Immature natural killer cell (primary cell): Measurements from ENCODE around the gene LINGO4. TPM values are rescaled to one million over a fixed set of nuclear protein-coding genes. Genes with fewer than 3 reads are reported as not detected.

Experiments used
- DNase-seq, 3 donors: peaks; one replicate each; pipeline ENCODE4 v3.0.0; 2022; ENCODE audit warnings: mixed read lengths in 1 of 3
- H3K27ac Mint-ChIP-seq, 6 donors: one replicate each; pipeline ENCODE4 v1.8.0; 2020; ENCODE audit warnings: mixed read lengths in 6 of 6, mild to moderate bottlenecking in 5 of 6, inconsistent platforms in 4 of 6, moderate library complexity in 3 of 6
- H3K27me3 Mint-ChIP-seq, 3 donors: one replicate each; pipeline ENCODE4 v1.8.0; 2020 to 2021; ENCODE audit warnings: low read depth in 3 of 3, mild to moderate bottlenecking in 3 of 3, mixed read lengths in 3 of 3, moderate library complexity in 3 of 3, inconsistent platforms in 1 of 3
- H3K36me3 Mint-ChIP-seq, 3 donors: one replicate each; pipeline ENCODE4 v1.8.0; 2020; ENCODE audit warnings: mixed read lengths in 3 of 3, inconsistent platforms in 2 of 3, mild to moderate bottlenecking in 2 of 3
- H3K4me1 Mint-ChIP-seq, 2 donors: one replicate each; pipeline ENCODE4 v1.8.0; 2020; ENCODE audit warnings: inconsistent platforms in 2 of 2, mild to moderate bottlenecking in 2 of 2, mixed read lengths in 2 of 2, moderate library complexity in 1 of 2
- H3K4me3 Mint-ChIP-seq, 5 donors: one replicate each; pipeline ENCODE4 v1.8.0; 2020; ENCODE audit warnings: mild to moderate bottlenecking in 5 of 5, mixed read lengths in 5 of 5, inconsistent platforms in 3 of 5, moderate library complexity in 3 of 5
- H3K9me3 Mint-ChIP-seq, 6 donors: one replicate each; pipeline ENCODE4 v1.8.0; 2020; ENCODE audit warnings: mild to moderate bottlenecking in 6 of 6, mixed read lengths in 6 of 6, inconsistent platforms in 4 of 6, moderate library complexity in 3 of 6
- polyA plus RNA-seq, 3 donors: library from polyadenylated mRNA; unstranded; fragments of 300-500 nt; fragmentation: Illumina TruSeq; gene quantifications; one replicate each; pipeline ENCODE4 v1.2.3, GENCODE V29; 2021

LINGO4 gene
- polyA plus RNA-seq, 3 donors from 2014 or later = 1.3 TPM; not detected in 2

DNA sequence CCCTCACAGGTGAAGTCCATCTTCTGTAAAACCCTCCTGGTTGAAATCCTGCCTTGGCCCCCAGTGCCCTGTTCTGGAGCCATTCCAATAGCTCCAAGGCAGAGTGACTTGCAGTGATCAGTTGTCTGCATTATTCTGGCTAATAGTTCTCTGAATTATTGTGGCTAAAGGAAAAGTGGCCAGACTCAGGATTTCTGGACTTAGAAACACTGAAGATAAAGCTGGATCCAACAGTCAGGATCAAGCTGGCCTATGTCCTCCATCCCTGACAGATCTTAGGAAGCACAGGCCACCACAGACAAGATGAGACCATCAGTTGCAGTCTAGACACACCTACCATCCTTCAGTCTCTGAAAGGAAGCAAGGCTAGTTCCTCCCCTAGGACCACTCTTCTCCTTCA lies 35.2 kb upstream of the LINGO4 start:
- Mint-ChIP-seq H3K4me1 (peaks cover 34 to 39% of the 10 kb centered on the region in 2 donors), H3K36me3 (peaks cover 0 to 6% (median 4%) of the 10 kb centered on the region in 3 donors), H3K9me3 (no peaks in the 10 kb centered on the region), H3K27ac (peak overlapping the region in 3 of 6 donors; percentile 9 to 80 (median 60)), H3K4me3 (peak overlapping the region; percentile 38 to 85 (median 77)), H3K27me3 (peaks cover 3 to 16% (median 6%) of the 10 kb centered on the region in 3 donors)
- no peak for DNase-seq

DNA sequence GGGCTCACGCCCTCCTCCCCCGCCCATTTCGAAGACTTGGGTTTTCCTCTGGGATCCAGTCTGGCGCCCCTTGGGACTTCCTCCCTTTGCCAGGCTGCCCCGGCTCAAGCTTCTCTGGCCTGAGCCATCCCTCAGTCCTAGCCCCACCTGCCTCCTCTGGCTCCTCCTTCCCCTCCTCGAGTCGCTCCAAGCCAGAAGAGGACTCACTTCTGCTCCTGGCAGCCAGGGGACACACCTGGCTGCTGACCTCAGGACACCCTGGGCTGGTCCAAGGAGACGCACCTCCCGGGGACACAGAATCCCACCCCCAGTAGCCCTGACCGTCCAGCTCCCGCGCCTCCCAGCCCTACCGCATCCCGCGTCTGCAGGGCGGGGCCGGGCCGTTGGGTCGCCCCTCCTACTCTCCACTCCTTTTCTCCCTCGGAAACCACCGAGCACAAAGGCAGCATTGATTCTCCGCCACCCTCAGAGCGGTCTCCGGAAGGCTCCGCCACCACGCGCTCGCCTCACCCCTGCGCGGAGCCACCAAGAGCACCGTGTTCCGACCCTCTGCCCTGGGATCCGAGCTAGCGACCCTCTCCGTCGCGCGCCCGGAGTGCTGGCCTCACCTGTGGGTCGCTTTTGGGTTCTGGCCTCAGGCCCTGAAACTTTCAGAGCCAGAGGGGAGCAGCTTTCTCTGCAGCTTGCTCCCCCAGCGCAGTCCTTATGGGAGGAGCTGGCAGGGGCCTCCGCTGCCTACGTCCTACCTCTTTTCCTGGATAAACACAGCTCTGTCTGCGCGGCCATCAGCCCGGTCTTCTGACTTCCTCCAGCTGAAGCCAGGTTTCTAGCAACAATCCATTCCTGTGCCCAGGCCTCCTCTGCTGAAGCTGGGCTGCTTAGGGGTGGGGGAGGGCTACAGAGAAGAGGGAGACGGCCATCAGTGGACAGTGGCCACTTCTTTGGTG lies 34.5 kb upstream of the LINGO4 start, which contains the start of gene C2CD4D:
C2CD4D (minus strand) TSS at position 364 of the 947 bp plus-strand sequence. CDS start 831 bp downstream, outside the sequence.
- peaks cover 34 to 39% of the 10 kb centered on the region in 2 donors for H3K4me1 Mint-ChIP-seq
- peak within 1 kb of the TSS; percentile 16 to 84 (median 73) for H3K27ac Mint-ChIP-seq
- H3K9me3 Mint-ChIP-seq = no peaks in the 10 kb centered on the region
- H3K27me3 Mint-ChIP-seq = peaks cover 3 to 16% (median 6%) of the 10 kb centered on the region in 3 donors
- peaks cover 0 to 1% (median 1%) of the 10 kb centered on the region in 3 donors for H3K36me3 Mint-ChIP-seq
- DNase-seq = peak; percentile 51 to 61 (median 55)
- peak within 1 kb of the TSS; percentile 75 to 85 (median 79) for H3K4me3 Mint-ChIP-seq

DNA sequence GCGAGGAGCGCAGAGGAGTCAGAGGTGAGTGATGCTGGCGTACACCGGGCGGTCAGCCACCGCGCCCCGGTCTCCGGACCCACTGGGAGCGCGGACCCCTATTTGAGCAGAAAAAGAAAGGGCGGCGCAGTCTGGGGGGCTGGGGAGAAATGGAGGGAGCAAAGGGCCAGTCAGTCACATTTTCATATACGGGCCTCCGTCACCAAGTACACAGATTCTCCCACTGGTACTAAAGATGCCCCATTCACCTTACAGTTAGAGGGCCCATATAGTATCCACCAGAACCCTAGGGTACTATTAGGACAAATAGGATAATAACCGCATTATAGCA lies 33.8 kb upstream of the LINGO4 start:
- Mint-ChIP-seq H3K4me3 (peak overlapping the region; percentile 75 to 85 (median 79)), H3K27me3 (peaks cover 3 to 16% (median 6%) of the 10 kb centered on the region in 3 donors), H3K4me1 (peaks cover 34 to 39% of the 10 kb centered on the region in 2 donors), H3K9me3 (no peaks in the 10 kb centered on the region), H3K36me3 (no peaks in the 10 kb centered on the region), H3K27ac (peak overlapping the region in 3 of 6 donors; percentile 10 to 30 (median 21))
- DNase-seq = no peak

GRCh38 chr1:151838222-151839081 lies 33.2 kb upstream of the LINGO4 start:
- Mint-ChIP-seq H3K4me1 (peaks cover 37 to 39% of the 10 kb centered on the region in 2 donors), H3K27ac (peak overlapping the region in 2 of 6 donors; percentile 10 to 30), H3K36me3 (no peaks in the 10 kb centered on the region), H3K27me3 (peaks cover 3 to 16% (median 6%) of the 10 kb centered on the region in 3 donors), H3K9me3 (no peaks in the 10 kb centered on the region), H3K4me3 (peak overlapping the region; percentile 75 to 85 (median 81))
- peak; percentile 41 to 57 (median 55) for DNase-seq

GRCh38 chr1:151837884-151838221 lies 32.6 kb upstream of the LINGO4 start:
- Mint-ChIP-seq H3K27ac (peak overlapping the region; percentile 34 to 94 (median 86)), H3K4me3 (peak overlapping the region; percentile 81 to 89 (median 84)), H3K4me1 (peaks cover 37 to 39% of the 10 kb centered on the region in 2 donors), H3K9me3 (no peaks in the 10 kb centered on the region), H3K27me3 (peaks cover 3 to 15% (median 6%) of the 10 kb centered on the region in 3 donors), H3K36me3 (no peaks in the 10 kb centered on the region)
- peak in 2 of 3 donors; percentile 33 to 35 for DNase-seq

- peak in 1 of 3 donors; percentile 38 for DNase-seq
- Mint-ChIP-seq H3K27ac (peak overlapping the region; percentile 34 to 94 (median 86)), H3K27me3 (peaks cover 3 to 15% (median 6%) of the 10 kb centered on the region in 3 donors), H3K4me3 (peak overlapping the region; percentile 81 to 89 (median 84)), H3K36me3 (no peaks in the 10 kb centered on the region), H3K9me3 (no peaks in the 10 kb centered on the region), H3K4me1 (peaks cover 37 to 39% of the 10 kb centered on the region in 2 donors)
These were observed 32.0 kb upstream of the LINGO4 start for GRCh38 chr1:151837197-151837596.

DNA sequence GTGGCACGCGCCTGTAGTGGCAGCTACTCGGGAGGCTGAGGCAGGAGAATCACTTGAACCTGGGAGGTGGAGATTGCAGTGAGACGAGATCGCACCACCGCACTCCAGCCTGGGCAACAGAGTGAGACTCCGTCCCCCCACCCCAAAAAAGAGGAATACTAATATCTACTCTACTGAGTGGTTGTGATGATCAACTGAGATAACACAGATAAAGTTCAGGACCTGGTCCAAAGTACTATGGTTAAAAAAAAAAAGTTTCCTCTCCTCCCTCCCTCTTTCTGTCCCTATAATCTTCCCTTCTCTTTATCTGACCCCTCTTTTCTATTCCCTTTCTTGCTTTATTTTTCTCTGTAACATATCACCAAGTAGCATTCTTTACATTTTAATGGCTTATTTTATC lies 30.4 kb upstream of the LINGO4 start:
- no peak for DNase-seq
- no peaks in the 10 kb centered on the region for H3K36me3 Mint-ChIP-seq

DNA sequence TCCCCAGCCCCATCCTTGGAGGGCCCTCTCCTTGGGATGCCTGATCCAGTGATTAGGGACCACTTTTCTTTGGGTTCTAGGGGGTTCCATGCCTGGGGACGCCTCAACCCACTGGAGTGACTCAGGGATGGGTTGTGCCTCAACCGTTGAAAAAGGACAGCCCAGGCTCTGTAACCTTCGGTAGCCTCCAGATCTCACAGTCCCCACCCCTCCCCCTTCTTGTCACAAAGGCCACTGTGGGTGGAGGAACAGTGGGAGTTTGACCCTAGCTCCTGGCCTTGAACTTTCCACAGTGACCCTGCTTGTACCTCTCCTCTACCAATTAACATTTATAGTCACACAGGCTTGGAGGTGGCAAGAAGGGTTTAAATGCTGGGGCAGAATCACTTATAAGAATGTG lies 29.0 kb upstream of the LINGO4 start:
- no peak for DNase-seq
- H3K9me3 Mint-ChIP-seq = no peaks in the 10 kb centered on the region
- H3K4me1 Mint-ChIP-seq = peaks cover 41 to 44% of the 10 kb centered on the region in 2 donors
- H3K27me3 Mint-ChIP-seq = peaks cover 3 to 15% (median 3%) of the 10 kb centered on the region in 3 donors
- no peak overlapping the region for H3K4me3 Mint-ChIP-seq
- no peak overlapping the region for H3K27ac Mint-ChIP-seq
- H3K36me3 Mint-ChIP-seq = no peaks in the 10 kb centered on the region

More for the DNA sequence above, 30.4 kb upstream of the LINGO4 start:
- Mint-ChIP-seq H3K9me3 (no peaks in the 10 kb centered on the region), H3K27me3 (peaks cover 3 to 13% (median 6%) of the 10 kb centered on the region in 3 donors), H3K4me3 (no peak overlapping the region), H3K27ac (no peak overlapping the region), H3K4me1 (peaks cover 41% of the 10 kb centered on the region in 2 donors)

DNA sequence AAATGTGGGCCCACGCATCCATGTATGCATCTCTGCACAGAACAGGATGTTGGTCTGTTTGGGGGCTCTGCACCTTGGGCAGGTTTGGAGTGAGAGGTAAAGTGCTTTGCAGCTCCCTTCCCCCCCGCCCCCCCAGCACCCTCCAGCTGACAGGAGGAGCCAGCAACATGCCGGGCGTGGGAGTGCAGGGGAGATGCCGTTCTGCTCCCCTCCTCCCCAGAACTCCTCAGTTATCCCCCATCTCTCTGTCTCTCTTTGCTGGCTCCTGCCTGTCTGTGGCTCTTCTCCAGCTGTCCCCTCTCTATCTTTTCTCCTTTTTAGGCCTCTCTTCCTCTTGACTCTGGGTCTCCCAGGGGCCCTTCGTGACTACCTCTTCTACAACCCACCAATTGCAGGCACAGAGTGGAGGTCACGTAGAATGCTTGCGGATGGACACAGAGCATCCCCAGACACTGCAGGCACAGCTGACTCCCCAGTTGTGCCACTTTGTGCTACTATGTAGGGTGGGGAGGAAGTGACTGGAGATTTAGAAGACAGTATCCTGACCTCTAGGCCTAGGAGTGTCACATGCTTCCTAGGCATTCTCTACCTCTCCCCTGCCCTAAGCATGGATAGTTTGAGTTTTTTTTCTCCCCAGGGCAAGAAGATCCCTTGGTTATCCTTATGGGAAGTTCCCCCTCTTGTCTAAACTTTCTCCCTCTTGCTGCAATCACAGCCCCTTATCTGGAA lies 28.1 kb upstream of the LINGO4 start:
- peak overlapping the region in 1 of 6 donors; percentile 31 for H3K27ac Mint-ChIP-seq
- peaks cover 46 to 47% of the 10 kb centered on the region in 2 donors for H3K4me1 Mint-ChIP-seq

DNA sequence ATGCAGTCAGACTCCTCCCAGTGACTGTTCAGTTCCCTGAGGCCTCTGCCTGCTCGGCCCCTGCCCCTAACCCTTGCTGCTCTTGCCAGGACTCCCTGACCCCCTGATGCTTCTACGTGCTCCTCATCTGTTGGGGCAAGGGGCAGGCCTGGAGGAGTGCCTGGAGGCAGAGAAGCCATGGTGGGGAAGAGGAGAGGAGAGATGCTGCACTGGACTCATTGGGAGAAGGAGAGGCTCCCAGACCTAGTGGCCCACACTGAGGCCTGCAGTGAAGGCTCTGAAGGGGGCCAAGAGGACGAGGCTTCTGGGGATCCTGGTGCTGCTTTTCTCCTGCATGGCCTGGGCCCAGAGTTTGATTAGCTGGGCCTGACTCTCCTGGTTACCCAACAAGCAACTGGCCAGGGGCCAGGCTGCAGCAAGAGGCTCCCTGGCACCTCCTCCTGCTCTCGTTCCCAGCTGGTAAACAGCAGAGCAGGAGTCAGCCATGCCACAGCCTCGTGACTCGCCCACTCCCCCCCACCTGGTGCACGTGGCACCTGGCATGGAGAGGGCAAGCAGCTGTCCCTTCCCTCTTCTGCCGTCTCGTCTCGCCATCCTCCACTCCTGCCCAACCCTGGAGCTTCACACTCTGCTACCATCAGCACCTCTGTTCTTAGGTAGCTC lies 27.2 kb upstream of the LINGO4 start:
- no peak overlapping the region for H3K27ac Mint-ChIP-seq
- no peak for DNase-seq
- no peaks in the 10 kb centered on the region for H3K36me3 Mint-ChIP-seq
- peaks cover 0 to 2% (median 0%) of the 10 kb centered on the region in 6 donors for H3K9me3 Mint-ChIP-seq
- peaks cover 3 to 14% (median 3%) of the 10 kb centered on the region in 3 donors for H3K27me3 Mint-ChIP-seq
- peaks cover 48 to 50% of the 10 kb centered on the region in 2 donors for H3K4me1 Mint-ChIP-seq
- no peak overlapping the region for H3K4me3 Mint-ChIP-seq

More for the DNA sequence above, 28.1 kb upstream of the LINGO4 start:
- H3K4me3 Mint-ChIP-seq = no peak overlapping the region
- H3K27me3 Mint-ChIP-seq = peaks cover 3 to 13% (median 3%) of the 10 kb centered on the region in 3 donors
- DNase-seq = no peak
- H3K36me3 Mint-ChIP-seq = no peaks in the 10 kb centered on the region
- peaks cover 0 to 2% (median 0%) of the 10 kb centered on the region in 6 donors for H3K9me3 Mint-ChIP-seq

GRCh38 chr1:151831605-151832004 lies 26.4 kb upstream of the LINGO4 start, which contains the start of gene RORC:
TSS of gene RORC (minus strand) at chr1:151831802. CDS start at chr1:151831764, 38 bp downstream.
- H3K27ac Mint-ChIP-seq = no peak within 1 kb of the TSS
- no peak for DNase-seq
- peaks cover 40 to 42% of the 10 kb centered on the region in 2 donors for H3K4me1 Mint-ChIP-seq
- H3K36me3 Mint-ChIP-seq = no peaks in the 10 kb centered on the region
- H3K4me3 Mint-ChIP-seq = no peak within 1 kb of the TSS
- H3K27me3 Mint-ChIP-seq = peaks cover 2 to 13% (median 3%) of the 10 kb centered on the region in 3 donors
- H3K9me3 Mint-ChIP-seq = peaks cover 0 to 2% (median 0%) of the 10 kb centered on the region in 6 donors

GRCh38 chr1:151831256-151831591 lies 26.0 kb upstream of the LINGO4 start:
- no peak for DNase-seq
- Mint-ChIP-seq H3K9me3 (peaks cover 0 to 2% (median 0%) of the 10 kb centered on the region in 6 donors), H3K27me3 (peaks cover 0 to 12% (median 5%) of the 10 kb centered on the region in 3 donors), H3K4me1 (peaks cover 40 to 42% of the 10 kb centered on the region in 2 donors), H3K36me3 (no peaks in the 10 kb centered on the region), H3K27ac (no peak overlapping the region), H3K4me3 (no peak overlapping the region)
